ENCODE data around the gene RGCC. TPM values are rescaled to one million over a fixed set of nuclear protein-coding genes. Genes with fewer than 3 reads are reported as not detected.
"Not testable (repeated sequence)": the region's sequence is repeated elsewhere in the genome, so short reads cannot be mapped to it uniquely, and the experiment has no call there.

The RGCC gene
- 18.5 TPM for polyA plus RNA-seq (ENCODE audit: insufficient read length)

- DNase-seq = peak; percentile 74
Measured at GRCh38 chr13:41456768-41457588, at the start of gene RGCC. Gene RGCC, plus strand, starts transcription at chr13:41457550. Its CDS starts 158 bp downstream, at chr13:41457708.

- DNase-seq = no peak
Measured at GRCh38 chr13:41408121-41408520, 49.2 kb upstream of the RGCC start.

- DNase-seq = peak; percentile 21
Measured at GRCh38 chr13:41408746-41409145, 48.6 kb upstream of the RGCC start.

GRCh38 chr13:41409611-41410010, 47.7 kb upstream of the RGCC start:
- DNase-seq = no peak

GRCh38 chr13:41411060-41411459, 46.3 kb upstream of the RGCC start:
- DNase-seq = no peak

GRCh38 chr13:41411522-41411921, 45.8 kb upstream of the RGCC start:
- peak; percentile 42 for DNase-seq

- peak; percentile 33 for DNase-seq
Measured at GRCh38 chr13:41413872-41414271, 43.5 kb upstream of the RGCC start.

GRCh38 chr13:41416276-41416675, 41.1 kb upstream of the RGCC start:
- no peak for DNase-seq

- DNase-seq = no peak
Measured at GRCh38 chr13:41418027-41418426, 39.3 kb upstream of the RGCC start.

- DNase-seq = no peak
Measured at GRCh38 chr13:41418731-41419130, 38.6 kb upstream of the RGCC start.

- no peak for DNase-seq
Measured at GRCh38 chr13:41419206-41419605, 38.1 kb upstream of the RGCC start.

GRCh38 chr13:41420146-41420545, 37.2 kb upstream of the RGCC start:
- no peak for DNase-seq

- DNase-seq = not testable (repeated sequence)
Measured at GRCh38 chr13:41421330-41421729, 36.0 kb upstream of the RGCC start.

GRCh38 chr13:41421983-41422382, 35.4 kb upstream of the RGCC start:
- DNase-seq = not testable (repeated sequence)

GRCh38 chr13:41423259-41423658, 34.1 kb upstream of the RGCC start:
- not testable (repeated sequence) for DNase-seq

GRCh38 chr13:41424675-41425074, 32.7 kb upstream of the RGCC start:
- DNase-seq = not testable (repeated sequence)

GRCh38 chr13:41426047-41426446, 31.3 kb upstream of the RGCC start:
- no peak for DNase-seq

- DNase-seq = no peak
Measured at GRCh38 chr13:41427666-41428065, 29.7 kb upstream of the RGCC start.

- no peak for DNase-seq
Measured at GRCh38 chr13:41428155-41428554, 29.2 kb upstream of the RGCC start.

- DNase-seq = not testable (repeated sequence)
Measured at GRCh38 chr13:41434030-41434429, 23.3 kb upstream of the RGCC start.

- no peak for DNase-seq
Measured at GRCh38 chr13:41434831-41435520, 22.4 kb upstream of the RGCC start.

GRCh38 chr13:41443969-41444368, 13.4 kb upstream of the RGCC start:
- no peak for DNase-seq

- no peak for DNase-seq
Measured at GRCh38 chr13:41452462-41452861, 4.9 kb upstream of the RGCC start.

GRCh38 chr13:41453620-41454019, 3.7 kb upstream of the RGCC start:
- no peak for DNase-seq

Measured in hindlimb muscle (tissue), 1 donor.